ENCODE measurements around the gene ATP8B1. TPM values are rescaled to one million over a fixed set of nuclear protein-coding genes. Genes with fewer than 3 reads are reported as not detected.

ATP8B1 gene
- polyA plus RNA-seq, 2 of the 4 experiments (the other 2 are of a cell fraction) = 7.1 to 23.4 TPM

- ATAC-seq (no peak), DNase-seq (ENCODE audit: low read depth in 1 of 2, low spot score in 1 of 2) (no peak), FAIRE-seq (no peak)
- WGBS (ENCODE audit: missing lambda C conversion rate) = 75% methylated on average over 3 of the region's 3 CpGs
- Histone ChIP-seq H3K4me1 (peaks cover 20% of the 10 kb centered on the region), H3K4me2 (no peak overlapping the region), H3K9me3 (no peaks in the 10 kb centered on the region), H3K4me3 (no peak overlapping the region), H3K27ac (no peak overlapping the region)
- TF ChIP-seq REST (IDR thresholded peaks at IDR 0.05) (peak; percentile 74), ATOH8 (CRISPR knock-in tag; IDR thresholded peaks at IDR 0.05; ENCODE audit: low read depth) (no peak), RCOR1 (IDR thresholded peaks at IDR 0.05; ENCODE audit: low read depth, low read length) (no peak)
- POLR2A ChIA-PET = no interaction called here
- CTCF ChIA-PET = interaction anchor here (0.5 kb wide), 1 partner anchor 20 kb away, joined by 4 read pairs; no protein-coding TSS in a partner anchor
Observed at GRCh38 chr18:57716549-57716948, 86.6 kb downstream of the ATP8B1 start.

- ATAC-seq = no peak
- 3% methylated on average over 1 of the region's 1 CpG for WGBS (ENCODE audit: missing lambda C conversion rate)
- H3K4me3 ChIP-seq = no peak overlapping the region
- H3K4me1 ChIP-seq = peaks cover 26% of the 10 kb centered on the region
- no peak overlapping the region for H3K4me2 ChIP-seq
- DNase-seq (ENCODE audit: low read depth in 1 of 2, low spot score in 1 of 2) = no peak
- H3K9me3 ChIP-seq = no peaks in the 10 kb centered on the region
- ChIA-PET POLR2A (no interaction called here), CTCF (no interaction called here)
- no peak for TF ChIP-seq RARB (CRISPR knock-in tag; IDR thresholded peaks at IDR 0.05)
- no peak for TF ChIP-seq HOXA7 (CRISPR knock-in tag; IDR thresholded peaks at IDR 0.05)
- TF ChIP-seq ATOH8 (CRISPR knock-in tag; IDR thresholded peaks at IDR 0.05; ENCODE audit: low read depth) = no peak
- no peak overlapping the region for H3K27ac ChIP-seq
- no peak for FAIRE-seq
Observed at GRCh38 chr18:57715671-57716070, 87.4 kb downstream of the ATP8B1 start.

- TF ChIP-seq HMGXB4 (CRISPR knock-in tag; IDR thresholded peaks at IDR 0.05; ENCODE audit: borderline replicate concordance) = no peak
- TF ChIP-seq CHD2 (IDR thresholded peaks at IDR 0.05; ENCODE audit: low read length, partially characterized antibody) = no peak
- no peak for TF ChIP-seq HOXB13 (CRISPR knock-in tag; IDR thresholded peaks at IDR 0.05; ENCODE audit: low read depth)
- no peak for TF ChIP-seq JUNB (IDR thresholded peaks at IDR 0.05)
- TF ChIP-seq TFCP2L1 (CRISPR knock-in tag; IDR thresholded peaks at IDR 0.05) = no peak
Observed at GRCh38 chr18:57715073-57715472, 88.0 kb downstream of the ATP8B1 start.

GRCh38 chr18:57710226-57710625, 92.9 kb downstream of the ATP8B1 start:
- Histone ChIP-seq H3K9me3 (no peaks in the 10 kb centered on the region), H3K4me3 (no peak overlapping the region), H3K4me1 (peaks cover 42% of the 10 kb centered on the region), H3K27ac (no peak overlapping the region), H3K4me2 (no peak overlapping the region)
- TF ChIP-seq FOSB (CRISPR knock-in tag; IDR thresholded peaks at IDR 0.05) = no peak
- TF ChIP-seq HES2 (IDR thresholded peaks at IDR 0.05) = no peak
- no peak for TF ChIP-seq RCOR1 (IDR thresholded peaks at IDR 0.05; ENCODE audit: low read depth, low read length)
- TF ChIP-seq HEYL (CRISPR knock-in tag; IDR thresholded peaks at IDR 0.05) = no peak
- TF ChIP-seq MAX (IDR thresholded peaks at IDR 0.05) = no peak
- TF ChIP-seq RARB (CRISPR knock-in tag; IDR thresholded peaks at IDR 0.05) = no peak
- TF ChIP-seq CEBPB (IDR thresholded peaks at IDR 0.05) = no peak
- no peak for TF ChIP-seq ATOH8 (CRISPR knock-in tag; IDR thresholded peaks at IDR 0.05; ENCODE audit: low read depth)
- no peak for TF ChIP-seq EHF (CRISPR knock-in tag; IDR thresholded peaks at IDR 0.05)
- TF ChIP-seq ZC3H11A (IDR thresholded peaks at IDR 0.05) = no peak
- no peak for TF ChIP-seq CBX8 (IDR thresholded peaks at IDR 0.05)
- no peak for TF ChIP-seq CBX2 (IDR thresholded peaks at IDR 0.05; ENCODE audit: borderline replicate concordance, low read depth)
- WGBS (ENCODE audit: missing lambda C conversion rate) = 94% methylated on average over 4 of the region's 4 CpGs
- no peak for FAIRE-seq
- ChIA-PET POLR2A (interaction anchor here (0.8 kb wide), 1 partner anchor 33 kb away, joined by 7 read pairs; no protein-coding TSS in a partner anchor), CTCF (interaction anchor here (0.9 kb wide), 1 partner anchor 13 kb away, joined by 3 read pairs; no protein-coding TSS in a partner anchor)
- DNase-seq (ENCODE audit: low read depth in 1 of 2, low spot score in 1 of 2) = no peak
- ATAC-seq = no peak

More at GRCh38 chr18:57715073-57715472, 88.0 kb downstream of the ATP8B1 start:
- DNase-seq (ENCODE audit: low read depth in 1 of 2, low spot score in 1 of 2) (no peak), ATAC-seq (no peak), FAIRE-seq (no peak)
- Histone ChIP-seq H3K9me3 (no peaks in the 10 kb centered on the region), H3K4me1 (peaks cover 26% of the 10 kb centered on the region), H3K4me2 (no peak overlapping the region), H3K27ac (no peak overlapping the region), H3K4me3 (no peak overlapping the region)
- CTCF ChIA-PET = no interaction called here
- WGBS (ENCODE audit: missing lambda C conversion rate) = 90% methylated on average over 2 of the region's 2 CpGs
- POLR2A ChIA-PET = no interaction called here

All from A549 (cell line).